Gastrocnemius medialis (tissue), 4 donors: ENCODE measurements around the gene CPB1. TPM values are rescaled to one million over a fixed set of nuclear protein-coding genes. Genes with fewer than 3 reads are reported as not detected.

Experiments
- ATAC-seq, 2 donors: fragments of 150-250 bp; one replicate each; pipeline ENCODE4 v1.9.1; 2016
- DNase-seq, 2 donors: peaks; one replicate each; pipeline ENCODE4 v3.0.0-alpha.2; 2019
- H3K27ac ChIP-seq, 4 donors: fragments of 200-600 bp; sonication (generic); 1 replicate in 1 of 4; 2 replicates in 3 of 4; pipeline ENCODE4 v1.5.1; 2016 to 2018; ENCODE audit warnings: mild to moderate bottlenecking in 2 of 4, moderate library complexity in 1 of 4
- H3K27me3 ChIP-seq, 3 donors: fragments of 200-600 bp; sonication (generic) in 2 of 3; 1 replicate in 1 of 3; 2 replicates in 2 of 3; pipeline versions ENCODE4 v1.5.1 to v1.6.0; 2016 to 2019; ENCODE audit warnings: mild to moderate bottlenecking in 1 of 3, moderate library complexity in 1 of 3
- H3K36me3 ChIP-seq, 2 donors: fragments of 200-600 bp; sonication (generic) in 1 of 2; one replicate each; pipeline ENCODE4 v1.5.1; 2017 to 2018
- H3K4me1 ChIP-seq, 2 donors: fragments of 200-600 bp; sonication (generic) in 1 of 2; one replicate each; pipeline ENCODE4 v1.5.1; 2016 to 2017; ENCODE audit warnings: mild to moderate bottlenecking in 2 of 2
- H3K4me3 ChIP-seq, 4 donors: fragments of 200-600 bp; sonication (generic) in 3 of 4; 1 replicate in 1 of 4; 2 replicates in 3 of 4; pipeline ENCODE4 v1.5.1; 2016 to 2019; ENCODE audit warnings: mild to moderate bottlenecking in 2 of 4
- H3K9me3 ChIP-seq, 3 donors: fragments of 200-600 bp; sonication (generic) in 2 of 3; 1 replicate in 1 of 3; 2 replicates in 2 of 3; pipeline ENCODE4 v1.5.1; 2016 to 2019
- CTCF ChIP-seq, 5 experiments: fragments of 450-650 bp in 3 of 5; fragments of 200-600 bp in 2 of 5; sonication (generic) in 2 of 5; IDR thresholded peaks in 4 of 5; conservative IDR thresholded peaks in 1 of 5; 1 replicate in 4 of 5; 2 replicates in 1 of 5; pipeline ENCODE4 v1.5.1; 2016 to 2019; ENCODE audit warnings: antibody characterized with exemption in 5 of 5, mild to moderate bottlenecking in 3 of 5, moderate library complexity in 3 of 5
- POLR2A ChIP-seq, 2 donors: fragments of 450-650 bp; IDR thresholded peaks; one replicate each; pipeline ENCODE4 v1.6.1; 2017; ENCODE audit warnings: antibody characterized with exemption in 2 of 2, mild to moderate bottlenecking in 2 of 2, moderate library complexity in 2 of 2
- in situ Hi-C, 4 donors: fragments of 200-750 bp; cut with MboI; loops; one replicate each; pipeline versions ENCODE4 v1.15.0 to v1.8.0; 2017; ENCODE audit warnings: low sequenced_read_pairs in 4 of 4
- intact Hi-C: fragments of 100-400 bp; cut with DNase I; formaldehyde crosslinking; loops from one replicate; pipeline ENCODE4 v1.15.1; 2023; ENCODE audit warnings: low total_unique reads
- total RNA-seq, 4 donors: library from RNA; depleted of rRNA; stranded (reverse); fragments of >200 nt; gene quantifications; one replicate each; pipeline versions ENCODE4 v1.1.0 to v1.2.3, GENCODE V29; 2016

The CPB1 gene
- total RNA-seq, 4 donors from 2014 or later, result 0.76 TPM; not detected in 3

GRCh38 chr3:148879256-148879655, 51.6 kb downstream of the CPB1 start:
- intact Hi-C loops (no loop called here), in situ Hi-C loops (no loop called here)
- no peak overlapping the region for H3K27ac ChIP-seq
- H3K9me3 ChIP-seq, result no peaks in the 10 kb centered on the region
- H3K36me3 ChIP-seq, result no peaks in the 10 kb centered on the region
- TF ChIP-seq POLR2A (IDR thresholded peaks at IDR 0.05) (no peak), CTCF (IDR thresholded peaks at IDR 0.05 in 4 of 5, conservative IDR thresholded peaks at IDR 0.05 in 1 of 5) (no peak)
- H3K4me3 ChIP-seq, result no peak overlapping the region
- H3K27me3 ChIP-seq, result no peaks in the 10 kb centered on the region
- peaks cover 0 to 20% of the 10 kb centered on the region in 2 donors for H3K4me1 ChIP-seq
- no peak for DNase-seq
- no peak for ATAC-seq

- in situ Hi-C loops (no loop called here), intact Hi-C loops (no loop called here)
- peaks cover 0 to 20% of the 10 kb centered on the region in 2 donors for H3K4me1 ChIP-seq
- DNase-seq, result no peak
- H3K9me3 ChIP-seq, result no peaks in the 10 kb centered on the region
- TF ChIP-seq POLR2A (IDR thresholded peaks at IDR 0.05) (no peak), CTCF (IDR thresholded peaks at IDR 0.05 in 4 of 5, conservative IDR thresholded peaks at IDR 0.05 in 1 of 5) (no peak)
- no peaks in the 10 kb centered on the region for H3K36me3 ChIP-seq
- no peak for ATAC-seq
- H3K27ac ChIP-seq, result no peak overlapping the region
- H3K4me3 ChIP-seq, result no peak overlapping the region
- no peaks in the 10 kb centered on the region for H3K27me3 ChIP-seq
Measured at GRCh38 chr3:148880681-148881080, 53.1 kb downstream of the CPB1 start.

DNA sequence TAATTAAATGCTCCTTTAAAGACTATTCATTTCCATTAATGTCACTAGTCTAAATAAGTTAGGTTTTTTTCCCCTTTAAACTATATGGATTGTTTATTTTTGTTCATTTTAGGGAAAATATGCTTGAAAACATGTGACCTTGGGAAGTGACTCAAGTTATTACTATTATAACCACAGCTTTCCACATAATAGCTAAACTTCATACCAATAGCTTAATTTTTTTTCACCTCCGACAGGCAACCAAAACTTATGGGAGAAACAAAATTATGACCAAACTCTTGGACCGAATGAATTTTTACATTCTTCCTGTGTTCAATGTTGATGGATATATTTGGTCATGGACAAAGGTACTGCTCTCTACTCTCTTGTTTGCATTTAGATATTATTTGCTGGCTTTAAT, 53.7 kb downstream of the CPB1 start:
- Histone ChIP-seq H3K36me3 (no peaks in the 10 kb centered on the region), H3K27ac (no peak overlapping the region), H3K9me3 (no peaks in the 10 kb centered on the region), H3K4me3 (no peak overlapping the region), H3K27me3 (no peaks in the 10 kb centered on the region), H3K4me1 (peaks cover 0 to 20% of the 10 kb centered on the region in 2 donors)
- in situ Hi-C loops (no loop called here), intact Hi-C loops (no loop called here)
- DNase-seq, result no peak
- ATAC-seq, result no peak
- TF ChIP-seq CTCF (IDR thresholded peaks at IDR 0.05 in 4 of 5, conservative IDR thresholded peaks at IDR 0.05 in 1 of 5) (no peak), POLR2A (IDR thresholded peaks at IDR 0.05) (no peak)

DNA sequence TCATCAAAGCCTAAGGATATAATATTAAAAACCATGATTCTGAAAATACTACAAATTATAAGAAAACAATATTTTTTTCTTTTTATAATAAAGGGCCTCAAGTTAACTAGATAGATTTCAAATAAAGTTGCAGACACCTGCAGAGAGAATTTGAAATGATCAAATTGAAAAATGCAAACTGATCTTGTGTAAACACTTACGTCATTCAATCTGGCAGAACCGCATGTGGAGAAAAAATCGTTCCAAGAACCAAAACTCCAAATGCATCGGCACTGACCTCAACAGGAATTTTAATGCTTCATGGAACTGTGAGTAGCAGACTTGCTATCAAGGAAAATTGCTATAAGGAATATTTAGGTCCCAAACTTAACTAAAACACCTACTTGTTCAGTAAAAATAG, 54.7 kb downstream of the CPB1 start:
- Histone ChIP-seq H3K4me3 (no peak overlapping the region), H3K36me3 (no peaks in the 10 kb centered on the region), H3K4me1 (peaks cover 0 to 20% of the 10 kb centered on the region in 2 donors), H3K9me3 (no peaks in the 10 kb centered on the region), H3K27me3 (no peaks in the 10 kb centered on the region), H3K27ac (no peak overlapping the region)
- intact Hi-C loops, result no loop called here
- DNase-seq (no peak), ATAC-seq (no peak)
- in situ Hi-C loops, result no loop called here
- TF ChIP-seq POLR2A (IDR thresholded peaks at IDR 0.05), result no peak
- no peak for TF ChIP-seq CTCF (IDR thresholded peaks at IDR 0.05 in 4 of 5, conservative IDR thresholded peaks at IDR 0.05 in 1 of 5)

- H3K36me3 ChIP-seq, result no peaks in the 10 kb centered on the region
- no peaks in the 10 kb centered on the region for H3K27me3 ChIP-seq
- ATAC-seq, result no peak
- TF ChIP-seq POLR2A (IDR thresholded peaks at IDR 0.05), result no peak
- no peak for TF ChIP-seq CTCF (IDR thresholded peaks at IDR 0.05 in 4 of 5, conservative IDR thresholded peaks at IDR 0.05 in 1 of 5)
- no peak overlapping the region for H3K4me3 ChIP-seq
- H3K4me1 ChIP-seq, result peaks cover 0 to 20% of the 10 kb centered on the region in 2 donors
- no peak overlapping the region for H3K27ac ChIP-seq
- H3K9me3 ChIP-seq, result no peaks in the 10 kb centered on the region
- in situ Hi-C loops (no loop called here), intact Hi-C loops (no loop called here)
- no peak for DNase-seq
Measured at GRCh38 chr3:148883163-148883562, 55.6 kb downstream of the CPB1 start.
